M059J (cell line): Measurements from ENCODE around the gene PRR15L. TPM values are rescaled to one million over a fixed set of nuclear protein-coding genes. Genes with fewer than 3 reads are reported as not detected.

Source experiments
- DNase-seq: peaks from one replicate; pipeline ENCODE4 v3.0.0-alpha.2; 2012; ENCODE audit warnings: low read depth
- total RNA-seq: library from RNA; depleted of rRNA; stranded (reverse); fragments of >200 nt; shearing (Covaris generic); gene quantifications from 2 replicates; pipeline ENCODE4 v1.2.3, GENCODE V29; 2014

The PRR15L gene
- total RNA-seq, 1 experiment from 2014 or later = not detected

DNA sequence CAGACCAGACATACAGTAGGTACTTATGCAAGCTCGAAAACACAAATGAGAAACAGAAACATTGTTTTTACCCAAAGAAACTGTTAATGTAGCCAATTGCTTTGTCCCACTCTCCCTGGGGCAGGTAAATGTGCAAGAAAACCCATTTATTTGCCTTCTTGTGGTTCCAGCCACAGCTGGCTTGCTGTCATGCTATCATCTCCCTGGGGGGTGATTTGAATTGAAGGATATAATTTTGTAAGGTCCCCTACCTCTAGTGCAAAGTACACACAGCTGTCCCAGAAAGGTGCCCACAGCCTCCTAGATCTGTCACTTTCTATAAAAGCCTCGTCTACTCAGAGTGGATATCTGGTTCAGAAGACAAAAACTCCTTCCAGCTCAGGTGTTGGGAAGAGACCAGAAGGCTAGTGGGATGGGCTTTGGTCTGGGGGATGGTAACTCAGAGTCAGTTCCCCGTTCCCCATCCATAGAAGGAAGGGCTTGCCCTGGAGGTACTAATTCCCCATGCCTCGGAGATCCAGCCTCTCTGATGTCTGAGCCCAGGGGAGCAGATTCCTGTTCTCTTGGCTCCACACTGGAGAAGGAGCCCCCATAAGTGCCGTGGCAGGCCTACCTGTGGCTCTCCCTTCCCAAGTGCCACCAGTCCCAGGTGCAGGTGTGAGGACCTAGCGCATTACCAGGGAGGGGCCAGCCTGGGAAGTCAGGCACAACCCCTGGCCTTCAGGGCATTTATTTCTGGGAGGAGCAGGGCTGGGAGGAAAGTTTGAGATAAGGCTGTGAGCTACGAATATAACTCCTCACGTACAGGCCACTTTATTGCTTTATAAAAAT, 2.4 kb upstream of the PRR15L start:
- no peak for DNase-seq

DNA sequence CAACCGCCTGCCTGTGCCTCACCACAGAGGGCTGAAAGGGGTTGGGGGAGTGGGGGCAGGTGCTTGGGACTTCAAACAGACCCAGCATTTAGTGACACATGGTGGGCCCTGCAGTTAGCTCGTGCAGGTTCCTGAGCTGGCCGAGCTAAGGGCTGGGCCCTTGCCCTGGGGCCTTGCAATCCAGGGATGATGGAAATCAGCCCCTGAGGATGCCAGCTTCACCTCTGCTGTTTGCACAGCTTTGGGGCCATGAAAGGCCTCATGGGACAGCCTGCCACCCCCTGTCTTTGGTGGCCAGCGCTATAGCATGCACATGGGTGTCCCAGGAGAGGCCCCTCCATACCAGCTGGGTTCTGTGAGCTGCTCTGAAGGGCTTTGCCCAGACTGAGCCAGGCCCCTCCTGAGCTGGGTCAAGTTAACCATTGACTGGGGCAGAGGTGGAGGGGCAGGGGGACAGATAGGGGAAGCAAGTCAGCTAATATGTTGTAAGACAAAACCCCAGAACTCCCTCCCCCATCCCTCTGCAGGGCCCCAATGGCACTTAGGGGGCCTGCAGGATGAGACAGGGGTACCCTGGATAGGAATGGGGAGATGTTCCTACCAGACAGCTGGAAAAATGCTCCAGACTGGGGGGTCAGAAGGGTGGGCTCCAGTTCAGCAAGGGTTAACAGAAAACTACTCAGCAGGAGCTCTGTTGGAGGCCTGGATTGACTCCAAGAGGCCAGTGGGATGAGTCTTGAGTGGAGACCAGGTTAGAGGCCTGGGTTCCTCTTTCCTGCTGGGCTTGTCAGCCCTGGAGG, 692 bp downstream of the PRR15L start:
- DNase-seq = no peak

DNA sequence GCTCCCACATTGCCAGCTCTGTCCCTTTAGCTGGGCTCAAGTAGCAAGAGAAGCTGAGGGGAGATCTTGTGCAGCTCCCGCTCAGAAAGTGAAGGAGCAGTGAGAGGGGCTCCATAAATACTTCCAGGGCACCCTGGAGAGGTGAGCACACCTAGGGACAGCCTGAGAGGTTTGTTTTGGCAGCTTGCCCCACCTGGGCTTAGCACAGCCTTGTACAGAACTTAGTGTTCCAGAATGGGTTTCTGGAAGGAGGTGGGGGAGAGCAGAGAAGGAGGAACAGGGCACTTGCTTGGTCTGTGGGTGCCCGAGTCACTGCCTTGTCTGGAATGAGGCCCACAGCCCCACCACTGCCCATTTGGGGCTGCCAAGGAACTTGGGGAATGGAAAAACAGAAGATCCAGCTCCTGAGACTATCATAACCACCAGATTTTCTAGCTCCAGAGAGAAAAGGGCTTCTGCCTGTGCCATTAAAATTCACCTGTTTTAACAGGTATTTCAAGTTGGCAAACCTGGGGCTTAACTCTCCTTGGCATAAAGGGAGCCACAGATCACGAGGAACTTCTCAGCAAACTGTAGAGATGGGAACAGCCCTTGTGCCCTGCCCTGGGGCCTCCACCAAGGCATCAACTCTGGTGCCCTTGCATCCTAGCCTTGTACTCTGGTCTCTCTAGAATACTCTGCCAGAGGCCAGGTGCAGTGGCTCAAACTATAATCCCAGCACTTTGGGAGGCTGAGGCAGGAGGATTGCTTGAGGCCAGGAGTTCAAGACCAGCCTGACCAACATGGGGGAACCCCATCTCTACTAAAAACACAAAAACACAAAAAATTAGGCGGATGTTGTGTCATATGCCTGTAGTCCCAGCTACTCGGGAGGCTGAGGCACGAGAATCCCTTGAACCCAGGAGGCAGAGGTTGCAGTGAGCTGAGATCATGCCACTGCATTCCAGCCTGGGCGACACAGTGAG, 1.9 kb downstream of the PRR15L start:
- DNase-seq = no peak

DNA sequence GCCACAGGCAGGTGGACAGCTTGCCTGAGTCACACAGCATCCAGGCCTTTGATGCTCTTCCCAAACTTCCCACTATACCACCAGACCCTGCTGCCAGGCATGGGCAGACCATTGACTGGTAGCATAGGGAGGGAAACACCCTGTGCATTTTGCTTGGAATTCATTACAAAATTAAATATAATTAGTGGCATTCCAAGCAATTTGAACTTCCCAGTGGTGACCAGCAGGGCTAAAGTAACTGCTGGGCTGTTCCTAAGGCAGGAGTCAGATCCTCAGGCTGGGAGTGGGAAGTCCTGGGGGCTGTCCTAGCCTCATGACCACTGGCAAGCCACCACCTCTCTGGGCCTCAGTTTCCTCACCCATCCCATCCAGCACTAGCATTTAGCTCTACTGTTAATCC, 3.8 kb downstream of the PRR15L start:
- no peak for DNase-seq

DNA sequence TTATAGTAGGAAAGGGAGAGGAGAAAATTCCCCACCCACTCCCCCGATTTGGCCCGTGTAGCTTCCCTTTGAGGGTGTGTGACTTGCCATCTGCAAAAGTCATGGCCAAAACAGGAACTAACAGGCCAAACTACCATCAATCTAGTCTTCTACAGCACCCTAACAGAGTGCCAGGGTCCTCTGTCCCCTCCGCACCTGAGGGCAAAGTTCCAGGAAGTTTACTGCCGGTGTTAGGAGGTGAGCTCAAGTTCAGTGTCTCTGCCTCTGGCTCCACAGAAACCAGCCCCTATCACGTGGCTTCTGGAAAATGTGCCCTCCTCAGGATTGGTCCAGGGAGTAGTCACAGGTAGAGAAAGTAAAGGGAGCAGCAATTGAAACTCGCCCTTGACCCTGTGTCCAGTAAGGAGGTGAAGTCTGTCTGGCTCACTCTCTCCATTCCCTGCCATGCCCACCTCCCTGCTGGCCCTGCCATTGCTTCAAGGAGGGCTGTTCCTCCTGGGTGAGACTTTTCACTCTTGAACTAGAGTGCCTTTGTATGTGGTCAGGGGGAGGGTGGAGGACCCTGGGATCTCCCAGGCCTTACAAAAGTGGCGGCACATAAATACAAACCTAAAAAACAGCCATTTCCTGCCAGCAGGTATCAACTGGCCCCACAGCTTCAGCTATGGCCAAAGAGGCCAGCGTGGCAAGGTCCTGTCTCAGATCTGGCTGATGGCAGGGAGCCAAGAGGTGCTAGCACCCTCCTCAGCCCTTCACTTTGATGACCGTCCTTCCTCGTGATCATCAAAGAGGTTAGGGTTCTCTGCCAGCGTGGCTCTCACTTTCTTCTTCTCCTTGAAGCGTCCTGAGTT, 5.3 kb downstream of the PRR15L start:
- no peak for DNase-seq

DNA sequence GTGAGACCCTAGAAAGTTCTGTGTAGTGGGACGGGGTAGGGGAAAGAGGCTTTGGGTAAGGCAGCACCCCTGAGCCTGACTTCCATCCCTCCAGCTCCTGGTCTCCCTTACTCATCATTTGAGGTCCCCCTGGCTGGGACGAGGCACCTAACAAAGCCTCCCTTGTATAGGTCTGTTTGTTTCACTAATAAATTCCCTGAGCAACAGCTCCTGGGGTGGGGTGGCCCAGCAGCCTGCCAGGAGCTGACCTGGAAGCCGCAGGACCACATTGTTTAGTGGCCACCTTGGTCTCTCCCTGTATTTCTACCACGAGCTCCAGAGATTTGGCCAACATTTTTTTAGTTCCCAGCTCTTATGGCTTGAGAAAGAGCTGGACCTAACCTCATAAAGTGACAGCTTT, 7.2 kb downstream of the PRR15L start:
- DNase-seq = no peak

DNA sequence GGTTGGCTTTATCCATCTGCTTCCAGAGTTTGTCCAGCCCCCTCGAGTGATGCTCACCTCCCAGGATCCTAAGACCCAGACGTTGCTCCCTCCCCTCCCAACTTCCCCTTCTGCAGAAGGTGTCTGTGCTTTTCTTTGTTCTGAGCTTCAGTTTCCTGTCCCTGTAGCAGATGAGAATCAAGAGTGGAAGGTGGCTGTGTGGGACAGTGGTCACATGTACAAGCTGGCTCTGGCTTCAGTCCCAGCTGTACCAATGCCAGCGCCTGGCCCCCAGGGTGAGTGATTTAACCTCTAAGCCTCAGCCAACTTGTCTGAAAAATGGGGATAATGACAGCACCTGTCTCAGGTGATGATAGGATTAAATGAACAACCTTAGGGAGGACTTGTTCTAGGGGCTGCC, 7.7 kb downstream of the PRR15L start:
- no peak for DNase-seq

DNA sequence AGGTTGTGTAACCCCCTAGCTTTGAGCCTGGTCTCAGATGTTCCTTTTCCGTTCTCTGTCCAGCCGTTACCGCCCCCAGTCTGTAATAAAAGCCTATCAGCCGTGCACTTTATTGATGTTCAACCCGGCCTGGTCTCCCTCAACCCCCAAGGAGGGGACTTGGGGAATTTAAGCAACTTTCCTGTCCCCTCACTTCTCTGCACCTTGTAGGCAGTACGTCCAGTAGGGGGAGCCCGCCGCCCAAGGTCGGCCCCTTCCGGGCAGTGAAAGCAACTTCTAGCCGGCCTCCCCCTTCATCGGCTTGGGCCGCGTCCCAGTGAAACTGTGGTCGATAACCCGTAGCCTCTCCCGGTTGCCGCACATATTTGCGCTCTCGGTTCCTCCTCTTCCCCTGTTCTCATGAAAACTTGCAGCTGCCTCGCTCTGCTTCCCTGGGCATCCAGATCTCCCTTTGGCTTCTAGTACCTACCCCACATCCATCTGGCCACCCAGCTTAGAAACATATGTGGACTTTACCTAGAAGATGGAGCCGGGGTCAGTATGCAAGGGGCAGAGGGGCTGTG, 8.4 kb downstream of the PRR15L start:
- DNase-seq = peak; percentile 76

DNA sequence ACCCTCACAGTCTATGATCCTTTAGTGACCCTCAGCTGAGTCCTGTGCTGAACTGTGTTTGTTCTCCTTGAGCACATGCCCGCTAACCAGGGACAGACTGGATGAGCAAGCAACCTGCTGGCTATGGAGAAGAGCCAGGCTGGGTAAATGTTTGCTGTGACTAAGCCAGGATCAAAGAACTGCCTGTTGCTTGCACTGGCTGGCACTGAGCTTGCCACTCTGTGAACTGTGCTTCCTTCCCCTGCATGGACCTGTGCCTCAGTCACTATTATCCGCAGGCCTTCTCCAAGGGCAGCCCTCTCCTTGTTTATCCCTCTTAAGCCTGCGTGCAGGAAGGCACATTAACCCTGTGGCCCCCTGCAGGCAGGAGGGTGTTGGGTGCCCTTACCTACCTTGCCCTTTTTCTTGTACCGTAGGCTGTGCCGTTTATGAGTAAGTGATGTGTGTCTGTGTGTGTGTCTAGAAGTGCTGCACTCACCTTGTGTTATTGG, 8.9 kb downstream of the PRR15L start:
- DNase-seq = peak; percentile 57

DNA sequence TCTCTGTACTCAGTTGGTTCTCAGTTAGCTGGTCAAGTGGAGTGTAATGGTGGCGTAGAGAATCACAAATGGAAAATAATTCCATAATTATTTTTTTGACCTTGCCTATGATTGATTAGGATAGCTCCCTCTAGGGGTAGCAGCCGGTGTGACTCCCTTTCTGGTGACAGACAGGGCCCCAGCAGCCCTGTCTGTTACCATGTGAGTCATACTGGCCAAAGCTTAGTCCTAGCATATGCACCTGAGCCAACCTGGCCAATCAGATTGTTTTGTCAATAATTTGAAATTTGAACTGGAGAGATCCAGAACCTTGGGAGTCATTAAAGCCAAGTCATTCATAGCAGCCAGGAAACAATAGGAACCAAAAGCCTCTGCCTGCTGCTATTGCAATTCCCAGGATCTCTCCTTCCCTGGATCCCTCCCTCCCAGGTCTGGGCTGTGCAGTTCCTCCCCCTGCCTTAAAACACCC, 10.7 kb downstream of the PRR15L start:
- DNase-seq = peak; percentile 89

DNA sequence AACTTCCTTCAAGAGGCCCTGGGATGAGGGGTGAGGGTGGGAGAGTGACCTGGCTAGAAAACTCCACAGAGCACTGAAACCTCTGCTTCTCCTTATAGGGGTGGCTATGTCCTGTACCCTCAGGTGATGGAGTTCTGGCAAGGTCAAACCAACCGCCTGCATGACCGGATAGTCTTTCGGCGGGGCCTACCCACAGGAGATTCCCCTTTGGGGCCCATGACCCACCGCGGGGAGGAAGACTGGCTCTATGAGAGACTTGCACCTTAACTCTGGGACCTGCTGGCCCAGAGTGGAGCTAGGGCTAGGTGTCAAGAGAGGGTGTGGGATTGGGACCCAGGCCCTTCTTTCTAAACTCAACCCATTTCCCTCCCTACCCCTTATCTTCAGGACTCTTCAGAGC, 11.2 kb downstream of the PRR15L start:
- DNase-seq = no peak

DNA sequence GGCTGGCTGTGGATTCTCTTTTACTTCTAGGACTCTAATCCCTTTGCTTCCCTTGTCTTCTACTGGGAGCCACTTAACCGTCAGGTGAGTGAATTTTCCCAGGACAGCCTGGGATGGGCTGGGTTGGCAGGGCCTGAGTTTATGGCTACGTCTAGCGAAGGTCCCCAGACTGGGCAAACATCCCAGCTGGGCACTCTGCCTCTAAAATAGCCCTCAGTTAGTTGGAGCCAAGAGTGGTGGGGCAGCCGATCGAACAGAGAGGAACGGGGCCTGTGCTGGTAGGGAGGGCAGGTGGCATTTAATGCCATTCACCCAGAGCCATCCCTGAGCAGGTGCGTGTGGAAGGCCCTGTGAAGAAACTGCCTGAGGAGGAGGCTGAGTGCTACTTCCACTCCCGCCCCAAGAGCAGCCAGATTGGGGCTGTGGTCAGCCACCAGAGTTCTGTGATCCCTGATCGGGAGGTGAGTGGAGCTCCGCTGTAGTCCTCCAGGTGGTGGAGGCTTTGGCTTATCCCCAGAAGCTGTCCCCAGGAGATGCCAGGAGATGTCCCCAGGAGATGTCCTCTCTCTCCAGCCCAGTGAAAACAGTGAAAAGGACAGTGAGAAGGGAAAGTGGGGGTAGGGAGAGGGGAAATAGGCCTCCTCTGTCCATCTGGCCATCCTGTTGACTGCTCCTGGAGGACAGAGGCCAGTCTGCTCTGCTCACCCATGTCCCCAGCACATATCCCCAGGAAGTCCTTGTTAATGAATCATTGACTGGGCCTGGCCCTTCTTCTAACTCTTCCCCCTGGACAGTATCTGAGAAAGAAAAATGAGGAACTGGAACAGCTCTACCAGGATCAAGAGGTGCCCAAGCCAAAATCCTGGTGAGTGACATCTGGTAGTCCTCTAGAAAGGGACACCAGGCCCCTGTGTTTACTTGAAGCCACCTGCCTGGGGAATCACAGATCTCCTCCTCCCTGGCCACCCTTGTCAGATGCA, 11.9 kb downstream of the PRR15L start:
- no peak for DNase-seq

DNA sequence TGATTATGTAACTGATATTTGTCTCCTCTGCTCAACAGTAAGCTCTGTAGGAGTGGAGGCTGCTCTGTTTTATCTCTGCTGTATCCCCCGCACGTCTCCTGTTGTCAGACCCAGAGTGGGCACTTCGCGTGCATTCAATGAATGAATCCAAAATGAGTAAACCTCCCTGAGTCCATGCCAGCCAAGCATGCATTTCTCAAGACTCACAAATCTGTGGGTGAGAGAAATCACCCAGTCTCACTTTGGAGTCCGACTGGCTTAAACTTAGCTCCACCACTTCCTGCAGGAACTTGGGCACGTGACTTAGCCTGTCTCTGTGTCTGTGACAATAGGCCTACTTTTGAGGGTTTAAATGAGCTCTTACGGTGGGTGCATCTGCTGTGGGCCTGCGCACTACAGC, 12.6 kb downstream of the PRR15L start:
- DNase-seq = no peak

DNA sequence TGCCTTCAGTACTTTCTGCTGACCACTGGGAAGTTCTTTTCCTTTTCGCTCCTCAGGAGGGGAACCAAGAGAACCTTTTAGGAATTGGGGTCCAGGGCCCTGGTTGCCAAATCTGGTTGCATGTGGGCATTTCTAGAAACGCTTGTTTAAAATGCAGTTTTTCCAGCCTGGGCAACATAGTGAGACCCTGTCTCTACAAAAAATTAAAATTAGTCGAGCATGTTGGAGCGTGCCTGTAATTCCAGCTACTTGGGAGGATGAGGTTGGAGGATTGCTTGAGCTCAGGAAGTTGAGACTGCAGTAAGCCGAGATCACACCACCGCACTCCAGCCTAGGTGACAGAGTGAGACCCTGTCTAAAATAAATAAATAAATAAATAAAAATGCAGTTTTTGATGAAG, 15.1 kb downstream of the PRR15L start:
- DNase-seq = no peak

DNA sequence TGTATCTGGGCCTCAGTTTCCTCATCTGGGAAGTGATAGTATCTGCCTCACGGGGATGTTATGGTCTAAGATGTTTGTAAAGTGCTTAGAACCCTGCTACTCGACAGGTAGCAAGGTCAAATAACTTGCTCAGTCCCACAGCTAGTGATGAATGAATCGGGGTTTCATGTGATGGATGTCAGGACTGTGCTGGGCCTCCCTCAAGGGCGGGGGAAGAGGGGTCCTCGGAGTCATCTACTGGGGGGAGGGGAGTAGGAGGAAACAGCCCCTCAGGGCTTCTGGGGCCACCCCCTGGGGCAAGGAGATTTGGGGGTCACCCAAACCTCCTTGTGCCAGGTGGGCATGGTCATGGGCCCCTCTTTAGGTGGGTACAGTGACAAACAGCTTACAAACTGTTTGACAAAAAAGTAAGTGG, 15.6 kb downstream of the PRR15L start:
- no peak for DNase-seq

DNA sequence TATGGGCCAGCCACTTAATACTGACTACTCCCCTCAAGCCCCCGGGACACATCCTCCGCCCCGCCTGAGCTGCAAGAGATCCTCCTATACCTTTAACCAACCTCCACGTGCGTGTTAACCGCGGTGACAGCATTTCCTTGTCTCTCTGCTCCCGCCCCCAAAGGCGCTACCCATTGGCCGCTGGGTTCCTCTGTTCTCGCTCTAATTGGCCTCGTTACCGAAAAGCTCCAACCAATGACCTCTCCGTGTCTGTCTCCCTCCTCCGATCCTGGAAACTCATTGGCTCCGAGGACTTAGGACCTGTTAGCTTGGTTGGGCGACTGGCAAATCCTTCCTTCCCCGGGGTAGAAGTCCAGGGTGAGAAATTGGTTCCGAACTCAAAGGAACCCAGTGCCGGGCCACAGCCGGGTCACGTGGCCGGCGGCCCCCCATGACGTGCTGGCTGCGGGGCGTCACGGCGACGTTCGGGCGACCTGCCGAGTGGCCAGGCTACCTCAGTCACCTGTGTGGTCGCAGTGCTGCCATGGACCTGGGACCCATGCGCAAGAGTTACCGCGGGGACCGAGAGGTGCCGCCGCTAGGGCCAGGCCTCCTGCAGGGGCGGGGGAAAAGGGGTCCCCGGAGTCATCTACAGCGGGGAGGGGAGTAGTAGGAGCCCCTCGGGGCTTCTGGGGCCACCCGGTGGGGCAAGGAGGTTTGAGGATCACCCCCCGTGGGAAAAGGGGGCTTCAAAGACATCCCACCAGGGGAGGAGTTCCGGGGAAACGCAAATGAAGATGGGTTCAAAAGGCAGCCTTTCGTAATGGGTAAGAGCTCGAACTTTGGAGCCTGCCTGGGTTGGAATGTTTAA, 16.2 kb downstream of the PRR15L start, which contains the start of gene PNPO:
Gene PNPO (plus strand): TSS at position 326 of the 850 bp plus-strand sequence. CDS start 105 bp downstream, at position 431.
- peak; percentile 99 for DNase-seq

DNA sequence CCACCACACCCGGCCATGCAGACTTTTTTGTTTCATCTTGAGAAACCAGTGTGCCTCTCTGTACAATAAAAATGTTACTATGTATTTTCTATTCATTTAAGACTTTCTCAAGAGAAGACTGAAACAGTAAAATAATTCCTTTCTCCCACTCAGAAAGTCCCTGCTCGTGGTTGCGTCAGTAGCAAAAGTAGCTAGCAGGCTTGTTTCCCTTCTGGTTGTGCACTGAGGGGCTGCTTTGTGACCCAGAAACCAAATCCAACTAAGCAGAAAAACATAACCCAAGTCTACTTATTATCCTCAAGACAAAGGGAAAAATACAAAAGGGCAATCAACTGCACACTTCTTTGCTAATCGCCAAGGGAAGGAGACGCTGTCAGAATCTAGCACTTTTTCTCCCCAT, 19.7 kb downstream of the PRR15L start:
- DNase-seq = no peak

DNA sequence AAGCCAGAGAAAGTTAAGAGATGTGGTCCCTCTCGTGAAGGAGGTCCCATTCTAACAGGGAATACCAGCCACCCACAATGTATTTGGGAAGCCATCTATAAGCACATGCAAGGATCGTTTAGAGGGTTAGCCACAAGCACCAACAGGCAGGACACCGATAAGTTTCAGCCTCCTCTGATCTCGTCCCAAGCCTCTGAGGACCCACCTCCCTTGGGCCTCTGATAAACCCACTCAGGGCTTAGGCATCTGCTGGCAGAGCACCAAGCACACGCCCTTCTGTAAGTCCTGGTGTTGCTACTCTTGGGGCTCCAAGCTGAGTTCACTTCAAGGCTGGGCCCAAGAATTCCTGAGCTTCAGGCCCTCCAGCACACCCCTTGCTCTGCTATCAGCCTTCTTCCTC, 21.7 kb downstream of the PRR15L start:
- DNase-seq = peak; percentile 94
